SK-N-MC (cell line): ENCODE results near the gene DOCK4.

Experiments used
- EZH2 ChIP-seq: fragments of 200-600 bp; sonication (generic); IDR thresholded peaks from one replicate; pipeline ENCODE4 v1.6.1; 2017; ENCODE audit warnings: antibody characterized with exemption
- FOXP2 ChIP-seq: optimal IDR thresholded peaks from 2 replicates; pipeline ENCODE3; 2011; ENCODE audit warnings: mild to moderate bottlenecking, moderate library complexity; ENCODE audit not compliant: insufficient read depth; ENCODE audit errors: extremely low read length, control extremely low read depth
- POLR2AphosphoS5 ChIP-seq: IDR thresholded peaks from 2 replicates; pipeline ENCODE4 v1.6.1; 2012; ENCODE audit warnings: mild to moderate bottlenecking, low read depth, low read length, borderline replicate concordance

GRCh38 chr7:112226701-112227276 lies 20.6 kb upstream of the DOCK4 start:
- no peak for TF ChIP-seq EZH2
- TF ChIP-seq POLR2AphosphoS5, result no peak
- no peak for TF ChIP-seq FOXP2
